COR-L47 (cell line): ENCODE measurements around the gene SCN3B.

ENCODE experiments used
- DNase-seq: peaks from one replicate; lab custom pipeline; 2025; lab: John Stamatoyannopoulos, UW

The SCN3B gene

GRCh38 chr11:123597859-123598258 is 56.6 kb downstream of the SCN3B start:
- DNase-seq, result no peak

GRCh38 chr11:123594921-123595320 is 59.5 kb downstream of the SCN3B start:
- DNase-seq, result no peak

GRCh38 chr11:123594188-123594901 is 60.1 kb downstream of the SCN3B start:
- no peak for DNase-seq

GRCh38 chr11:123593570-123593969 is 60.9 kb downstream of the SCN3B start:
- no peak for DNase-seq

GRCh38 chr11:123590296-123590912 is 64.0 kb downstream of the SCN3B start:
- DNase-seq, result no peak

GRCh38 chr11:123588864-123589262 is 65.6 kb downstream of the SCN3B start:
- DNase-seq, result no peak

- DNase-seq, result no peak
Measured at GRCh38 chr11:123588117-123588863, 66.1 kb downstream of the SCN3B start.

- DNase-seq, result no peak
Measured at GRCh38 chr11:123587559-123587958, 66.9 kb downstream of the SCN3B start.

- DNase-seq, result no peak
Measured at GRCh38 chr11:123587044-123587443, 67.4 kb downstream of the SCN3B start.

- no peak for DNase-seq
Measured at GRCh38 chr11:123586568-123586967, 67.9 kb downstream of the SCN3B start.

- no peak for DNase-seq
Measured at GRCh38 chr11:123585706-123586105, 68.7 kb downstream of the SCN3B start.

- DNase-seq, result no peak
Measured at GRCh38 chr11:123585206-123585605, 69.2 kb downstream of the SCN3B start.

GRCh38 chr11:123584737-123585136 is 69.7 kb downstream of the SCN3B start:
- no peak for DNase-seq

- no peak for DNase-seq
Measured at GRCh38 chr11:123584186-123584585, 70.2 kb downstream of the SCN3B start.

GRCh38 chr11:123582992-123583504 is 71.4 kb downstream of the SCN3B start:
- no peak for DNase-seq

- no peak for DNase-seq
Measured at GRCh38 chr11:123581651-123582399, 72.6 kb downstream of the SCN3B start.

GRCh38 chr11:123580557-123581275 is 73.7 kb downstream of the SCN3B start:
- DNase-seq, result peak; percentile 81

- DNase-seq, result no peak
Measured at GRCh38 chr11:123580137-123580536, 74.3 kb downstream of the SCN3B start.

- no peak for DNase-seq
Measured at GRCh38 chr11:123579482-123579812, 75.0 kb downstream of the SCN3B start.
